Fibroblast of mammary gland (primary cell): ENCODE data around the gene SLAIN1.
A peak's percentile ranks its signal among the peaks of the same experiment; 100 is the strongest.
"Not testable (repeated sequence)": the region's sequence is repeated elsewhere in the genome, so short reads cannot be mapped to it uniquely, and the experiment has no call there.

Experiments used
- DNase-seq: peaks from one replicate; pipeline ENCODE4 v3.0.0-alpha.2; 2010; ENCODE audit warnings: low read depth
- H3K4me3 ChIP-seq: 2 replicates; pipeline ENCODE4 v1.5.1; 2011; ENCODE audit warnings: low read depth, mild to moderate bottlenecking, low read length, moderate library complexity; ENCODE audit not compliant: control insufficient read depth
- CTCF ChIP-seq: conservative IDR thresholded peaks from 2 replicates; pipeline ENCODE4 v1.5.1; 2011; ENCODE audit warnings: low read depth, low read length, inconsistent platforms; ENCODE audit not compliant: control insufficient read depth, insufficient read depth

The SLAIN1 gene

DNA sequence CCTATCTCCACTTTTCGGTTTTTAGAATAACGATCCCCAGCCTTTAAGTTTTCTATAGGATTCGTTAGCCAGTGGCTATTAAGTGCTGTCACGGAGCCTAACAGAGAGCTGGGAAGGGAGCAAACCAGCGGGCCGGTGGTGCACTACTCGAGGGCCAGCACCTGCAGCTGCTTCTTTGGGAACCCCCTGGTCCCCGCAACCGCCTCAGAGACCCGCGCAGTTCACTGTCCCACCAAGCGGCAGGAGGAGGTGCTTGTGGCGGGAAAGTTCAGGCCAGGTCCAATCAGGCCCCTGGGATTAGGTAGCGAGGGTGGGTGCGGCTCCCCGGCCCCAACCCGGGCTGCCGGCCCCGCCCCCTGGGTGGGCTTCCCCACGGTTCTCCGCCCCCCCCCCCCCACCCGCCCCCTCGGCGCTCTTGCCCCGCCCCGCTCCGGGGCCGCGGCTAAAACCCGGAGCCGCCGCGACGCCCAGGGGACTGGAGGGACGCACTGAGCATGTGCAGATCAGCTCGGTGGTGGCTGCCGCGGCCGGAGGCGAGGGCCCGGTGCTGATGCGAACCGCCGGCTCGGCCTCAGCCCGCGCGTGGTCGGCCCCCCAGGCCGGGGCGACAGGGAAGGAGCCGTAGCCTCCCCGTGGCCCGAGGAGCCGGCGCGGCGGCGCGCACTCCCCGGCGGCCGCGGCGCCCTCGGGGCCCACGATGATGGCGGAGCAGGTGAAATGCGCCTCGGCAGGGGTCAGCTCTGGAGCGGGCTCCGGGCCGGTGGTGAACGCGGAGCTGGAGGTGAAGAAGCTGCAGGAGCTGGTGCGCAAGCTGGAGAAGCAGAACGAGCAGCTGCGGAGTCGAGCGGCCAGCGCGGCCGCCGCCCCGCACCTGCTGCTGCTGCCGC is at the start of gene SLAIN1:
SLAIN1 (plus strand) TSS at position 471 of the 887 bp plus-strand sequence; CDS start at position 698, 227 bp downstream.
- peak; percentile 5 for DNase-seq
- TF ChIP-seq CTCF: no peak
- peak within 1 kb of the TSS; percentile 16 for H3K4me3 ChIP-seq

DNA sequence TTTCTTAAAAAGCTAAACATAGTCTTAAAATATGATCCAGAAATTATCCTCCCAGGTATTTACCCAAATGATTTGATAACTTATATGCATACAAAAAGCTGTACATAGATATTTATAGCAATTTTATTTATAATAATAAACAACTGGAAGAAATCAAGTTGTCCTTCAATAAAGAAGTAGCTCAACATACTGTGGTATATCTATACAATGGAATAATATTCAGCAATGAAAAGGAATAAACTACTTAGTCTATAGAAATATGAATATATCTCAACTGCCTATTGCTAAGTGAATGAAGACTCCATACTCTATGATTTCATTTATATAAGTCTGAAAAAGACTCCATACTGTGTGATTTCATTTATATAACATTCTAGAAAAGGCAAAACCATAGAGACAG is 47.1 kb upstream of the SLAIN1 start:
- no peak overlapping the region for H3K4me3 ChIP-seq
- TF ChIP-seq CTCF: no peak
- DNase-seq: no peak

DNA sequence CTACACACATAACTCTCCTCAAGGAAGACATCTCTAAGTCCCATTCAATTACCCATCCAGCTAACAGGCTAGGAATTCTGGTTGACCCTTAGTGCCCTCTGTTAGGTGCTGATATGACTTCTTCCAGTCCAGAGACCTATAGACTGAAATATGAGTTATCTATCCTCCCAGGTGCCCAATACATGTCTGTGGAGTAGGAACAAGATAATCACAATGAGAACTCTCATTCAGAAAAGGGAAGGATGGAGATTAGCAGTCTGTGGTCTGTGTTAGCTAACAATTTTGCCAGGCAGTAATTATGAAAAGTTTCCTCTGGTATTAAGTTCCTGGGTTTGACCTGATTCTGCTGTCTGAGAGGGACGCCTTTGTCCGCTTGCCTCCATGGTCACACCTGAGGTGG is 44.2 kb upstream of the SLAIN1 start:
- DNase-seq: no peak
- TF ChIP-seq CTCF: no peak
- no peak overlapping the region for H3K4me3 ChIP-seq

DNA sequence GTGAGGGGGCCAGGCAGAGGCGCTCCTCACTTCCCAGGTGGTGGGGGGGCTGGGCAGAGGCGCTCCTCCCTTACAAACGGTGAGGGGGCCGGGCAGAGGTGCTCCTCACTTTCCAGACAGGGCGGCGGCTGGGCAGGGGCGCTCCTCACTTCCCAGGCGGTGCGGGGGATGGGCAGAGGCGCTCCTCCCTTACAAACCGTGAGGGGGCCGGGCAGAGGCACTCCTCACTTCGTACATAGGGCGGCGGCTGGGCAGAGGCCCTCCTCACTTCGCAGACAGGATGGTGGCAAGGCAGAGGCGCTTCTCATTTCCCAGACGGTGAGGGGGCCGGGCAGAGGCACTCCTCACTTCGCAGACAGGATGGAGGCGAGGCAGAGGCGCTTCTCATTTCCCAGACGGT is 37.5 kb upstream of the SLAIN1 start:
- H3K4me3 ChIP-seq, DNase-seq: not testable (repeated sequence)

DNA sequence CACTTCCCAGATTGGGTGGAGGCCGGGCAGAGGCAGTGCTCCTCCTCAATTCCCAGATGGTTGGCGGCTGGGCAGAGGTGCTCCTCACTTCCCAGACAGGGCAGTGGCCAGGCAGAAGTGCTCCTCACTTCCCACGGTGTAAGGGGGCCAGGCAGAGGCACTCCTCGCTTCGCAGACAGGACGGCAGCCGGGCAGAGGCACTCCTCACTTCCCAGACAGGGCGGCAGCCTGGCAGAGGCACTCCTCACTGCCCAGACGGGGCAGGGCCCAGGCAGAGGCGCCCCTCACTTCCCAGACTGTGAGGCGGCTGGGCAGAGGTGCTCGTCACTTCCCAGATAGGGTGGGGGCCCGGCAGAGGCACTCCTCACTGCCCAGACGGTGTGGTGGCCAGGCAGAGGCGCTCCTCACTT is 36.6 kb upstream of the SLAIN1 start:
- TF ChIP-seq CTCF: no peak
- H3K4me3 ChIP-seq: no peak overlapping the region
- DNase-seq: no peak

DNA sequence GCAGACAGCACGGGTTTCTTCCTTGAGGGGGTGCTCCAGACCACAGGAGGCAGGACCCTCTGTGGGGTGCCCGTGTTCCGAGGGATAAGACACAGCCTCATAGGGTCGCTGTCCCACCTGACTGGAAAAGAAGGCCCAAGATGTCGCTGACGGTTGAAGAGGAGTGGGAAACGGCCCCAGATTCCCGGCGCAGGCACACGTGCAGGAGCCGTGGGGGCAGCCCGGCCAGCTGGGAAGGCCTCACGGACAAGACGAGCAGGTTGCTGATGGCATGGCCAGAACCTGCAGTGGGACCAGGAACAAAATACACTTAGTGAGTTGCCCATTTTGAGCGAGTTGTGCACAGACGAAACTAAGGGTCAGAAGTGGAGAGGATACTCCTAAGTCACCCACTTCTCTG is 35.2 kb upstream of the SLAIN1 start:
- not testable (repeated sequence) for DNase-seq

GRCh38 chr13:77662831-77663230 is 34.7 kb upstream of the SLAIN1 start:
- not testable (repeated sequence) for DNase-seq, H3K4me3 ChIP-seq

More for the DNA sequence above, 35.2 kb upstream of the SLAIN1 start:
- not testable (repeated sequence) for H3K4me3 ChIP-seq

GRCh38 chr13:77674852-77675251 is 22.6 kb upstream of the SLAIN1 start:
- H3K4me3 ChIP-seq: no peak overlapping the region
- no peak for TF ChIP-seq CTCF
- DNase-seq: no peak
